ENCODE results near the gene TTC39B. TPM values are rescaled to one million over a fixed set of nuclear protein-coding genes. Genes with fewer than 3 reads are reported as not detected.

Gene TTC39B
- total RNA-seq, 2 donors from 2014 or later: 5.3 to 6.0 TPM

DNA sequence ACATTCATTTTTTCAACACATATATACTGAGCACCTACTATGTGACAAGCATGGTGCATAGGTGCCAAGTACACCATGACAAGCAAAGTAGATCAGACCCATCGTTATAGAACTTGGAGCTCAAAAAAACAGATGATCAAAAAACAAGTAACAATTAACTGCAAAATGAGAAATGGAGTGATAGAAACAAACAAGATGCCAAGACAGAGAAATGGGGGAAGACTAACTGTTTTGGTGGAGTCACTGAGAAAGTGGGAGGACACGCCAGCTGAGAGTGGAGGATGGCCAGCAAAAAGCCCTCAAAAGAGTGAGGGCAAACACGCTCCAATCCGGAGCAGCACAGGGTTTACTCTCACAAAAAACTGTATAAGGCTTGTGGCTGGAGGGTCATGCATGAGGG lies 50.6 kb downstream of the TTC39B start:
- WGBS, 2 donors: 89 to 93% methylated on average over 4 of the region's 4 CpGs
- DNase-seq: no peak
- no peak for ATAC-seq
- no peaks in the 10 kb centered on the region for H3K4me1 ChIP-seq
- no peaks in the 10 kb centered on the region for H3K27me3 ChIP-seq
- no peak overlapping the region for H3K4me3 ChIP-seq
- TF ChIP-seq POLR2A (IDR thresholded peaks at IDR 0.05) (no peak), CTCF (IDR thresholded peaks at IDR 0.05) (no peak)
- no peaks in the 10 kb centered on the region for H3K36me3 ChIP-seq (replicated peaks in 1 of 2; ENCODE audit: insufficient read depth in 1 of 2, low read depth in 2 of 2)
- intact Hi-C loops (cut with DNase I): no loop called here
- no peaks in the 10 kb centered on the region for H3K9me3 ChIP-seq
- H3K27ac ChIP-seq: no peak overlapping the region

DNA sequence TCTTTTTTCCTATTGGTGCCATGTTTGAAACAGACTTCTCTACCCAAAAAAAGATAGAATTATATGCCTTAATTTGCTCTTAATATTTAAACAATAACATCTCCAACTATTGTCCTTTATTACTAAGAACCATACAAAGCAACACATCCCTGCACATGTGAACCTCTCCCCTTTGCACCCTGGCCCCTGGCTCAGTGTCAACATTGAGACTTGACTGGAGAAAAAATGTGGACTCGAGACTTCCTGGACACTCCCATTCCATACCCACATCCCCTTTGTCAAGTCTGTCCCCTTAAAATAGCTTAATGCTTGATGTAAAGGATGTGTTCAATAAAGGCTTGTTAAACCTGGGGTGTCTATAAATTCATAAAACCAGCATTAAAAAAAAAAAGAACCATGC lies 53.2 kb downstream of the TTC39B start:
- no peak for DNase-seq
- WGBS, 2 donors: 67 to 93% methylated on average over 1 of the region's 1 CpG

DNA sequence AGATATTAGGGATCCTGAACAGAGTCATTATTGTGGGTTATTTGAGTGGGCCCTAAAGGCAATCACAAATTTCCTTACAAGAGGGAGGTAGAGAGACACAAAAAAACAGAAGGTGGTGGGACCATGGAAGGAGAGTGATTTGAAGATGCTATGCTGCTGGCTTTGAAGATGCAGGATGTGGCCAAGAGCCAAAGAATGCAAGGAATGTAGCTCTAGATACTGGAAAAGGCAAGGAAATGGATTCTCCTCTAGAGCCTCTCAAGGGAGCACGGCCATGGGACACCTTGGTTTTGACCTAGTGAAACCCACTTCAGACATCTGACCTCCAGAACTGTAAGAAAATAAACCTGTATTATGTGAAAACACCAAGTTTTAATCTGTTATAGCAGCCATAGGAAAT lies 53.8 kb downstream of the TTC39B start:
- Histone ChIP-seq H3K4me1 (no peaks in the 10 kb centered on the region), H3K4me3 (no peak overlapping the region), H3K36me3 (replicated peaks in 1 of 2; ENCODE audit: insufficient read depth in 1 of 2, low read depth in 2 of 2) (no peaks in the 10 kb centered on the region), H3K27me3 (no peaks in the 10 kb centered on the region), H3K9me3 (no peaks in the 10 kb centered on the region), H3K27ac (no peak overlapping the region)
- no peak for DNase-seq
- intact Hi-C loops (cut with DNase I): no loop called here
- 94 to 97% methylated on average over 1 of the region's 1 CpG for WGBS, 2 donors
- no peak for TF ChIP-seq CTCF (IDR thresholded peaks at IDR 0.05)
- TF ChIP-seq POLR2A (IDR thresholded peaks at IDR 0.05): no peak
- no peak for ATAC-seq

More for the DNA sequence above, 53.2 kb downstream of the TTC39B start:
- no peak overlapping the region for H3K4me3 ChIP-seq
- H3K27me3 ChIP-seq: no peaks in the 10 kb centered on the region
- no peak for ATAC-seq
- H3K27ac ChIP-seq: no peak overlapping the region
- TF ChIP-seq CTCF (IDR thresholded peaks at IDR 0.05) (no peak), POLR2A (IDR thresholded peaks at IDR 0.05) (no peak)
- no peaks in the 10 kb centered on the region for H3K9me3 ChIP-seq
- intact Hi-C loops (cut with DNase I): no loop called here
- no peaks in the 10 kb centered on the region for H3K4me1 ChIP-seq
- H3K36me3 ChIP-seq (replicated peaks in 1 of 2; ENCODE audit: insufficient read depth in 1 of 2, low read depth in 2 of 2): no peaks in the 10 kb centered on the region

- H3K9me3 ChIP-seq: no peaks in the 10 kb centered on the region
- H3K27me3 ChIP-seq: no peaks in the 10 kb centered on the region
- no peak overlapping the region for H3K27ac ChIP-seq
- no peaks in the 10 kb centered on the region for H3K4me1 ChIP-seq
- intact Hi-C loops (cut with DNase I): no loop called here
- no peak for DNase-seq
- WGBS, 2 donors: 66 to 74% methylated on average over 3 of the region's 3 CpGs
- TF ChIP-seq CTCF (IDR thresholded peaks at IDR 0.05): no peak
- TF ChIP-seq POLR2A (IDR thresholded peaks at IDR 0.05): no peak
- H3K4me3 ChIP-seq: no peak overlapping the region
- ATAC-seq: no peak
- H3K36me3 ChIP-seq (replicated peaks in 1 of 2; ENCODE audit: insufficient read depth in 1 of 2, low read depth in 2 of 2): no peaks in the 10 kb centered on the region
Observed at GRCh38 chr9:15249981-15250380, 57.0 kb downstream of the TTC39B start.

GRCh38 chr9:15249042-15249818 lies 57.8 kb downstream of the TTC39B start:
- H3K9me3 ChIP-seq: no peaks in the 10 kb centered on the region
- intact Hi-C loops (cut with DNase I): no loop called here
- DNase-seq (no peak), ATAC-seq (peak; percentile 27)
- WGBS, 2 donors: 73 to 77% methylated on average over 7 of the region's 7 CpGs
- H3K4me3 ChIP-seq: no peak overlapping the region
- no peak overlapping the region for H3K27ac ChIP-seq
- H3K4me1 ChIP-seq: peaks cover under 1% of the 10 kb centered on the region
- H3K27me3 ChIP-seq: no peaks in the 10 kb centered on the region
- TF ChIP-seq CTCF (IDR thresholded peaks at IDR 0.05) (no peak), POLR2A (IDR thresholded peaks at IDR 0.05) (no peak)
- no peaks in the 10 kb centered on the region for H3K36me3 ChIP-seq (replicated peaks in 1 of 2; ENCODE audit: insufficient read depth in 1 of 2, low read depth in 2 of 2)
